Measurements from ENCODE around the gene CCM2. TPM values are rescaled to one million over a fixed set of nuclear protein-coding genes. Genes with fewer than 3 reads are reported as not detected.
A peak's percentile ranks its signal among the peaks of the same experiment; 100 is the strongest.

Gene CCM2
- total and polyA plus RNA-seq, 2 of the 8 experiments (the other 6 are each of a cell fraction or from before 2014, with no cell fraction given) = 31.6 to 41.2 TPM

DNA sequence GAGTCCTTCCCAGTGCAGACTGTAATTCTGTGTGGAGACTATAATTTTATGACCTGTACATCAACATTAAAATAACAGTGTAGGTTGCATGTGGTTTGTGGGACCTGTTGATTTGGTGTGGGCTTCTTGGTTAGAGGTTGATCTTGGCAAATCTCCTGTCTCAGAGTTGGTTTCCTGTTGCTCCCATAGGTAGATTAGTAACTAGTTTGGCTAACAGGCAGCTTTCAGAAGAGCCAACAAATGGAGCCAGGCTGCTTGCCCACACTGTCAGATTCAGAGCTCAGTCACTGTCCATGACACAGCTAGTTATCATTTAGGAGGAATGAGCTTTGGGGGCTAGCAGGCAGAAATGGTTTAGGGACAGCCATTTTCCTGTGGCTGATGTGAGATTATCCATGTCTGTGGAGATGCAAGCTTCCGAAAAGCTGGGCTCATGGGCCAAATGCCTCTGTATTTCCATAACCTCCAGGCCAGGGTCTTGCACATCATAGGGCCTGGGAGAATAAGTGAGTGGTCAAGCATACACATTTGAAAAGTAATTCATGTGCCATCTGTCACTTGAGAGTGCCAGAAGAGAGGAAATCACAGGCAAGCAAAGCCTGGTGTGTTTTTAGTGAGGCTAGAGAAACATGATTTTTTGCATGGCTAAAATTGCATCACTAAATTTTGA, 33.4 kb downstream of the CCM2 start:
- H3K9me3 ChIP-seq (ENCODE audit: insufficient read depth in 2 of 2, low read depth in 1 of 2, low read length in 1 of 2) = no peaks in the 10 kb centered on the region
- no peak overlapping the region for H3K4ac ChIP-seq (replicated peaks; ENCODE audit: insufficient read length, low read depth, low read length)
- ChIA-PET POLR2A (ENCODE audit: partially characterized antibody) (interaction anchor here (0.9 to 1.4 kb wide), 3 partner anchors 9 to 51 kb away, joined by 3 to 5 read pairs (median 3); no protein-coding TSS in a partner anchor), CTCF (ENCODE audit: partially characterized antibody) (interaction anchor here (1.8 kb wide), 1 partner anchor 102 kb away, joined by 6 read pairs; no protein-coding TSS in a partner anchor)
- H4K91ac ChIP-seq (replicated peaks; ENCODE audit: insufficient read length, low read length) = no peak overlapping the region
- no peaks in the 10 kb centered on the region; the same call in none of the 2 replicates for H3K79me1 ChIP-seq (ENCODE audit: low read depth, low read length)
- H3K4me2 ChIP-seq (ENCODE audit: insufficient read depth in 1 of 2, low read depth in 2 of 2, low read length in 2 of 2) = no peak overlapping the region
- H4K8ac ChIP-seq (ENCODE audit: extremely low read depth, insufficient read depth, low read length) = no peak overlapping the region
- H3K18ac ChIP-seq (ENCODE audit: extremely low read depth, low read length) = no peak overlapping the region
- H3K56ac ChIP-seq (replicated peaks; ENCODE audit: insufficient read length, low read depth, low read length) = no peak overlapping the region
- no peak overlapping the region for H2BK20ac ChIP-seq (ENCODE audit: low read length)
- H3K23me2 ChIP-seq (ENCODE audit: low read depth, low read length) = no peaks in the 10 kb centered on the region
- H3K27ac ChIP-seq (ENCODE audit: low read depth, low read length) = no peak overlapping the region
- no peak overlapping the region for H4K5ac ChIP-seq (ENCODE audit: insufficient read length, low read depth, low read length)
- FAIRE-seq (no peak), DNase-seq (ENCODE audit: low read depth in 1 of 2, low spot score in 2 of 2) (no peak)
- no peak overlapping the region; a peak in 1 of 7 replicates for H3K9ac ChIP-seq (replicated peaks in 1 of 4; ENCODE audit: extremely low read depth in 1 of 4, low read depth in 3 of 4, low read length in 3 of 4)
- no peak for TF ChIP-seq SUZ12 (IDR thresholded peaks at IDR 0.05; ENCODE audit: low read length)
- TF ChIP-seq CBX5 (IDR thresholded peaks at IDR 0.05; ENCODE audit: low read depth, low read length) = no peak
- no peak for TF ChIP-seq GTF2F1 (IDR thresholded peaks at IDR 0.05; ENCODE audit: borderline replicate concordance, low read depth, low read length)
- TF ChIP-seq TAF1 (IDR thresholded peaks at IDR 0.05; ENCODE audit: low read depth, low read length) = no peak
- TF ChIP-seq HDAC2 (IDR thresholded peaks at IDR 0.05; ENCODE audit: borderline replicate concordance in 1 of 2, low read depth in 2 of 2, low read length in 2 of 2) = no peak
- TF ChIP-seq BCL11A (IDR thresholded peaks at IDR 0.05; ENCODE audit: low read depth in 2 of 2, low read length in 2 of 2) = no peak
- no peak for TF ChIP-seq SIN3A (conservative IDR thresholded peaks at IDR 0.05 in 1 of 2, IDR thresholded peaks at IDR 0.05 in 1 of 2; ENCODE audit: low read depth in 1 of 2, low read length in 2 of 2)
- no peak for TF ChIP-seq SP2 (IDR thresholded peaks at IDR 0.05; ENCODE audit: low read length)
- WGBS, 2 experiments (ENCODE audit: extremely low coverage in 1 of 2, insufficient coverage in 1 of 2, insufficient read length in 1 of 2, insufficient replicate concordance in 2 of 2, low coverage in 1 of 2, low lambda C conversion rate in 2 of 2, missing lambda C conversion rate in 1 of 2) = 89% methylated on average over 1 of the region's 1 CpG; no CpG with 5 or more reads in 1 of the 2 experiments
- H2BK15ac ChIP-seq (ENCODE audit: low read length) = no peak overlapping the region
- H2BK5ac ChIP-seq (ENCODE audit: low read depth, low read length) = peak overlapping the region; percentile 36
- H3K27me3 ChIP-seq (replicated peaks in 1 of 4; ENCODE audit: control insufficient read depth in 3 of 4, extremely low read depth in 1 of 4, insufficient read depth in 3 of 4, low read length in 3 of 4) = no peaks in the 10 kb centered on the region
- no peak overlapping the region for H2AFZ ChIP-seq (ENCODE audit: low read length)
- peaks cover 0 to 5% (median 0%) of the 10 kb centered on the region in 4 experiments; a peak in 1 of 7 replicates for H3K4me1 ChIP-seq (replicated peaks in 1 of 4; ENCODE audit: control insufficient read depth in 3 of 4, insufficient read depth in 4 of 4, low read length in 3 of 4)
- H2BK12ac ChIP-seq (ENCODE audit: low read depth, low read length) = no peak overlapping the region
- peaks cover 3 to 4% of the 10 kb centered on the region in 2 experiments for H4K20me1 ChIP-seq (replicated peaks in 1 of 2; ENCODE audit: control insufficient read depth in 1 of 2, insufficient read depth in 2 of 2, low read length in 2 of 2)
- H2AK5ac ChIP-seq (ENCODE audit: low read depth, low read length) = no peak overlapping the region
- no peaks in the 10 kb centered on the region; a peak in 1 of 8 replicates for H3K36me3 ChIP-seq (ENCODE audit: control insufficient read depth in 2 of 4, insufficient read depth in 4 of 4, low read length in 3 of 4)
- no peak overlapping the region for H3K4me3 ChIP-seq (ENCODE audit: extremely low read depth in 1 of 4, insufficient read depth in 2 of 4, low read depth in 3 of 4, low read length in 4 of 4)
- peaks cover 0 to 27% of the 10 kb centered on the region in 2 experiments; a peak in 2 of 4 replicates for H3K79me2 ChIP-seq (ENCODE audit: control insufficient read depth in 1 of 2, insufficient read depth in 2 of 2, low read length in 2 of 2)
- no peak overlapping the region for H3K14ac ChIP-seq (ENCODE audit: insufficient read length)
- H2BK120ac ChIP-seq (replicated peaks; ENCODE audit: low read depth, low read length) = no peak overlapping the region
- H3K23ac ChIP-seq (ENCODE audit: insufficient read length) = no peak overlapping the region

All from H1 (cell line).